Measurements from ENCODE around the gene RSPH3.
"Not testable (repeated sequence)": the region's sequence is repeated elsewhere in the genome, so short reads cannot be mapped to it uniquely, and the experiment has no call there.

RSPH3 gene

DNA sequence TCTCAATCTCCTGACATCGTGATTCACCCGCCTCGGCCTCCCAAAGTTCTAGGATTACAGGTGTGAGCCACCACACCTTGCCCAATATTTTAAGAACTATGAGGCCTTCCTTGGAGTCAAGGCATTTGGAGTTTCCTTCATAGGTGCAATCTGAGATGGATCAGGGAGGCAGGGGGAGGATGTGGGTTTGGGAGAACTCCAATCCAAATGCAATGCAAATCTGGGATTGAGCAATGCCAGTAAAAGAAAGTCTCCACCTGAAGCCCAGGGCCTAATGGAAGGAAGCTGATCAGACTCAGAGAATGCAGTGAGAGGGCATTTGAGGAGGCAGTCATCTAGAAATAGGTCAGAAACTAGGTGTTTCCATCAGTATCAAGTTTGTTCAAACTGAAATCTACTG lies 21.2 kb downstream of the RSPH3 start:
- in situ Hi-C loops (cut with HindIII; ENCODE audit: low sequenced_read_pairs) = no loop called here

- in situ Hi-C loops (cut with HindIII; ENCODE audit: low sequenced_read_pairs) = no loop called here
Observed at GRCh38 chr6:158977382-158977781, 22.6 kb downstream of the RSPH3 start.

DNA sequence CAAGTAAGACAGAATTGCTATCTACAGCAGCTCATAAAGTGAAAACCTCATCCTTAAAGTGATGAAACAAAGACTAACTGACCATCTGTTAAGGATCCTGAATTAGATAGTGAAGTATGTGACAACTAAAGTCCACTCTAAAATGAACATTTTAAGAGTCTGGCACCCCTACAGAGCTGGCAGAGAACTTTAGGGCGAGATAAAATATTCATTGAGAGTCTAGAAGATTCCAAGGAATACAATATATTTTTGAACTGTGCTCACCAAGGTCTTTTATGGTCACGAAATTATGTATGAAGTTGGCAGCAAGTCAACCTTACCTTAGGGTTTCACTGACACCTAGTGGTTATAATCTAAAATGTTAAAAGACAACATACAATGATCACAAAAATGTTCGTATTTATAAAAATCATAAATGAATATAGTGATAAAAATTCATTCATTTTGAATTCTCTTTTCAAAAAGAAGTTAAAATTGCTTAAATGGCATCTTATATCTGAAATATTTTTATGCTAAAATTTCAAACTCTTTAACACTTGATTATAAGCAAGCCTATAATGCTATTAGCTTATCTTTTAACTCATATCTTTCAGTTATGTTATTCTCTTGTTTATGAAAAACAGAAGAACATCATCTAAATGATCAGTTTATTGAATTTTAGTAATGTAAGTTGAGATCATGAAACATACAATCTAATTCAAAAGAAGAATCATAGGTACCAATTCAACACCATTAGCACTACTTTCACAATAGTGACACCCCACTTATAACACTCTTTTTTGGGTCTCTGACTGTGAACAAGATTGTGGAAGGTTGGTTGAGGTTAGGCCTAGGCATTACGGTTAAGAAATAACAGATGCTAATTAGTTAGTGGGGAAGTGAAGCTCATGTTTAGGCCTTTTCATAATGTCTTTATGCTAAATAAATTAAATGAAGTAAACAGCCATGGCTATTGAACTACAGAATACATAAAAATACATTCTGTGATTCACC lies 27.5 kb downstream of the RSPH3 start:
- in situ Hi-C loops (cut with HindIII; ENCODE audit: low sequenced_read_pairs) = loop anchor here (5.0 kb wide), 3 partner anchors 70 to 265 kb away; no protein-coding TSS in a partner anchor

DNA sequence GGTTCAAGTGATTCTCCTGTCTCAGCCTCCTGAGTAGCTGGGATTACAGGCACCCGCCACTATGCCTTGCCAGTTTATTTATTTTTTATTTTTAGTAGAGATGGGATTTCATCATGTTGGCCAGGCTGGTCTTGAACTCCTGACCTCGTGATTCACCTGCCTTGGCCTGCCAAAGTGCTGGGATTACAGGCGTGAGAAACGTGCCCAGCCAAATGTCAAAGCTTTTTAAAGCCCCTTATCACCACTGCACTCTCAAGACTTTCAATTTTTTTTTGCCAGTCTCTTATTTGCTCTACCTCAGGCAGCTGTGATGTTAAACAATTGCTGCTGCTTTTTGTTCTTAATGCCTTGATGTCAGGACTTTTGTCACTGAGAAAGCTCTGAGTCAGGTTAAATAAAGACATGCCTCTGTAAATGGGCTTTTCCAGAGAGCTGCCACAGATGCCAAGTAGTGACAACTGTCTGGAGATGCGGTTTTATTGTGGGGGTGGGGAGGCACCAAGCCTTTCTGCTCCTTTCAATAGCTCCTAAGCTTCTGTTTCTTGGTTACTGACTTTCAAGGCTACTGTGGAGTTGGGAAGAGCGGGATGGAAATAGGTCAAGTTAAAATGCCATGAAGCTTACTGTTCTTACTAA lies 29.2 kb downstream of the RSPH3 start:
- in situ Hi-C loops (cut with HindIII; ENCODE audit: low sequenced_read_pairs) = loop anchor here (5.0 kb wide), 3 partner anchors 68 to 263 kb away; no protein-coding TSS in a partner anchor

DNA sequence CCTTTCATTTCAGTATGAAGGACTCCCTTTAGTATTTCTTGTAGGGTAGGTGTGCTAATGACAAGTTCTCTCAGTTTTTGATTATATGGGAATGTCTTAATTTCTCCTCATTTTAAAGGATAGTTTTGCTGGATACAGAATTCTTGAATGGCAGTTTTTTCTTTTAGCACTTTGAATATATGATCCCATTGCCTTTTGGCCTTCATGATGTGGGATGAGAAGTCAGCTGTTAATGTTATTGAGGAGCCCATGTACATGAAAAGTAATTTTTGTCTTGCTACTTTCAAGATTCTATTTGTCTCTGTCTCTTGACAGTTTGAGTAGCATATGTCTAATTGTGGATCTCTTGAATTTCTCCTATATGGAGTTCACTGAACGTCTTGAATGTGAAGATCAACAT lies 30.9 kb downstream of the RSPH3 start:
- in situ Hi-C loops (cut with HindIII; ENCODE audit: low sequenced_read_pairs) = no loop called here

DNA sequence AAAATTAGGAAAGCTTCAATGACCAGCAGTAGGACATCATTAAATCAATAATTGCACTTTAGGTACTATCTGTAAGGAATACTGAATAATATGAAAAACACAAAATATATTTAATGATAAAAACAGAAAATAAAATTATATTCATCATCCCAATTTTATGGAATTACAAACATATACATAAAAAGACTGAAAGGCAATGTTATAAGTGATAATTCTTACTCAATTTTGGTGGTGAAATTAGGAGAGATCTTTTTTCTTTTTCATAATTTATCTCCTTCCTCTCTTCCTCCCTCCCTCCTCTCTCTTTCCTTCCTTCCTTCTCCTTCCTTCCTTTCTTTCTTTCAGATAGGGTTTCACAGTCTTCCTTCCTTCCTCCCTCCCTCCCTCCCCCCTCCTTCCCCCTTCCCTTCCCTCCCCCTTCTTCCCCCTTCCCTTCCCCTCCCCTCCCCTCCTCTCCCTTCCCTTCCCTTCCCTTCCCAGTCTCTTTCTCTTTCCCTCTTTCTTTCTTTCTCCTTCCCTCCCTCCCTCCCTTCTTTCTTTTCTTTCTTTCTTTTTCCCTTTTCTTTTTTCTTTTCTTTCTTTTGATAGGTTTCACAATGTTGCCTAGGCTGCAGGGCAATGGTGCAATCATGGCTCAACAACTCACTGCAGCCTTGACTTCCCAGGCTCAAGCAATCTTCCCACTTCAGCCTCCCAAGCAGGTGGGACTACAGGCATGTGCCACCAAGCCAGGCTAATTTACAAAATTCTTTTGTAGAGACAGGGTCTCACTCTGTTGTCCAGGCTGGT lies 36.8 kb downstream of the RSPH3 start:
- in situ Hi-C loops (cut with HindIII; ENCODE audit: low sequenced_read_pairs) = no loop called here

DNA sequence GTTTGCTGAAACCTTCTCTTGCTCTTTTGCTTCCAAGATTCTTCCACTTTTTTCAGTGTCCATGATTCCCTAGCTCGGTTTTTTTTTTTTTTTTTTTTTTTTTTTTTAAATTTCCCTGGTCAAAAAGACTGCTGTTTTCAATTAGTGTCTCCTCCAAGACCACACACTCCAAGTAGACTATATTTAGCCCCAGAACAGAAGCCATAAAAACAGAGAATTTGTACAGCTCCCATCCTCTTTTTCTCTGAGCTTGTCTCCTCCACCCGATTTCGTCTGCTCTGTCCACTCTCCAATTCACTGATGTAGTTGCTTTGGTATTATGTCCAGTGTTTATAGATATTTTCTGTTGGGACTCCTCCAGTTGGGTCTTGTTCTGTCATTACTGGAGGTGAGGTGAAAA lies 37.6 kb downstream of the RSPH3 start:
- in situ Hi-C loops (cut with HindIII; ENCODE audit: low sequenced_read_pairs) = no loop called here

GRCh38 chr6:158960026-158960425 lies 40.0 kb downstream of the RSPH3 start:
- in situ Hi-C loops (cut with HindIII; ENCODE audit: low sequenced_read_pairs) = no loop called here

DNA sequence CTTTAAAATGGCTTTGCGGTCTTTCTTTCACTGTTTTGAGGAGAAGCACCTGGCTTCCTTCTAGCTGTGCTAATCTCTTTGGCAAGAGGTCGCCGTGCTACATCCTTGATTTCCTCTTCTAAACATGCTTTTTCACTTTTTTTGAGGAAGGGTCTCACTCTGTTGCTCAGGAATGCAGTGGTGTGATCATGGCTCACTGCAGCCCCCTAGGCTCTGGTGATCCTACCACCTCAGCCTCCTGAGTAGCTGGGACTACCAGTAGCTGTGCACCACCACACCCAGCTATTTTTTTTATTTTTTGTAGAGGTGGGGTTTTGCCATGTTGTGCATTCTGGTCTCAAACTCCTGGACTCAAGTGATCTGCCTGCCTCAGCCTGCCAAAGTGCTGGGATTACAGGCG lies 40.5 kb downstream of the RSPH3 start:
- in situ Hi-C loops (cut with HindIII; ENCODE audit: low sequenced_read_pairs) = no loop called here

DNA sequence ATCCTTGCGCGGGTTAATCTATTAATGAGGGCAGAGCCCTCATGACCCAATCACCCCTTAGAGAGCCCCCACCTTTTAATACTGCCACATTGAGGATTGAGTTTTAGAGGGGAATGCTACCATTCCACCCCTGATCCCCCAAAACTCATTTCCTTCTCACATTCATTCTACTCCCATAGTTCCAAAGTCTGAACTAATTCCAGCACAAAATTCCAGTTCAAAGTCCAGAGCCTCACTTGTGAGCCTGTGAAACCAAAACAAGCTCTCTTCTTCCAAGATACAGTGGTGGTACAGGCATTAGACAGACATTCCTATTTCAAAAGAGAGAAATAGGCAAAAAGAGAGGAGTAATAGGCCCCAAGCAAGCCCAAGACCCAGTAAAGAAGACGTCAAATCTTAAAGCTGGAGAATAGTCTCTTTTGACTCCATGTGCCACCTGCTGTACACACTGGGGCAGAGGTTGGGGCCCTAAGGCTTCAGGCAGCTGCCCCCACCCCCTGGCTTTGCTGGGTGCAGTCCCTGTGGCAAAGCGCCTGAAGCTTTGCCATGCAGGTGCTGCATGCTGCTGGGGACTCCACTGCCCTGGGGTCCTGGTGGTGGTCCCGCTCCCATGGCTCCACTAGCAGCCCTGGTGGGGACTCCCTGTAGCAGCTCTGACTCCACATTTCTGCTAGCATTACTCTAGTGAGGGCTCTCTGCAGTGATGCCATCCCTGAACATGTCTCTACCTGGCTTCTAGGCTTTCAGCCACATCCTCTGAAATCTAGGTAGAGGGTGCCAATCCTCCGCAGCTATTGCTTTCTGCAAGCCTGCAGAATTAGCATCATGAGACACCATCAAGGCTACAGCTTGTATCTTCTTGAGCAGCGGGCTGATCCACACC lies 41.3 kb downstream of the RSPH3 start:
- in situ Hi-C loops (cut with HindIII; ENCODE audit: low sequenced_read_pairs) = no loop called here

- in situ Hi-C loops (cut with HindIII; ENCODE audit: low sequenced_read_pairs) = no loop called here
Observed at GRCh38 chr6:158955255-158955654, 44.7 kb downstream of the RSPH3 start.

DNA sequence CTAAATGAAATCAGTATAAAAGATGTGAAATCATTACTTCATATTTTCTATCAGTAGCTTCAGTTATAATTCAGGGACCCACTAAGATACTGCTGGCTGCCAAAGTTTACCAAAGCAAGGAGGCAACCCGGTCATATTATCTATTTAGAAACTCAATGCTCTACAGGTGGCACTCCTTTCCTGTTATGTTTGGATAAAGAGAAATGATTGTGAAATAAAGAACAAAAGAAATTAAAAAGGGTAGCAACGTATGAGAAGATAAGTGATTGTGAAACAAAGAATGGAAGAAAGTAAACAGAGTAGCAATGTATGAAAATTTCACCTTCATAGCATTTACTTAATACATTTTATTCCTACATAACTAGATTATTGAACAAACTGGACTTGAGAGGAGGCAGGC lies 45.2 kb downstream of the RSPH3 start:
- in situ Hi-C loops (cut with HindIII; ENCODE audit: low sequenced_read_pairs) = no loop called here

DNA sequence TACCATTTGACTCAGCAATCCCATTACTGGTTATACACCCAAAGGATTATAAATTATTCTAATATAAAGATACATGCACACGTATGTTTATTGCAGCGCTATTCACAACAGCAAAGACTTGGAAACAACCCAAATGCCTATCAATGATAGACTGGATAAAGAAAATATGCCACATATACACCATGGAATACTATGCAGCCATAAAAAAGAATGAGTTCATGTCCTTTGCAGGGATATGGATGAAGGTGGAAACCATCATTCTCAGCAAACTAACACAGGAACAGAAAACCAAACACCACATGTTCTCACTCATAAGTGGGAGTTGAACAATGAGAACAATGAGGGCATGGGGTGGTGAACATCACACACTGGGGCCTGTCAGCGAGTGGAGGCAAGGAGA lies 48.0 kb downstream of the RSPH3 start:
- in situ Hi-C loops (cut with HindIII; ENCODE audit: low sequenced_read_pairs) = not testable (repeated sequence)

GRCh38 chr6:158951565-158951964 lies 48.4 kb downstream of the RSPH3 start:
- in situ Hi-C loops (cut with HindIII; ENCODE audit: low sequenced_read_pairs) = not testable (repeated sequence)

DNA sequence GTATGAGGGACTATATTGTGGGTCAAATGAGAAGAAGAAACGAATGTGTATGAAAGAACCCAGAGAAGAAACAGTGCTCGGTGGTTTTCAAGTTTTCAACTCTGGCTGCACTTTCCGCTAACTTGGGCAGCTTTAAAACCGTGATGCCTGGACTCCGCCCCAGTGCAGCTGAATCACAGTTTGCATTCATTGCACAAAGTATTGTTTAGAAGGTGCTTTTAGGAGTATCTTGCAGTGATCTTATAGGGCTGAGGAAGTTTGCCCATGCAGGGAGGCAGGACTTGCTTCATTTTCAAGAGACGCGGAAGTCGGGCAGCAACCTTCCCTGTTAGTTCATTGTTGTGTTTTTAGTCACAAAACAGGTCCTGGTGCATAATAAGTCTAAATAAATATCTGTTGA lies 52.7 kb downstream of the RSPH3 start:
- in situ Hi-C loops (cut with HindIII; ENCODE audit: low sequenced_read_pairs) = no loop called here

GRCh38 chr6:158943380-158944032 lies 56.5 kb downstream of the RSPH3 start:
- in situ Hi-C loops (cut with HindIII; ENCODE audit: low sequenced_read_pairs) = no loop called here

- in situ Hi-C loops (cut with HindIII; ENCODE audit: low sequenced_read_pairs) = no loop called here
Observed at GRCh38 chr6:158942349-158942748, 57.7 kb downstream of the RSPH3 start.

DNA sequence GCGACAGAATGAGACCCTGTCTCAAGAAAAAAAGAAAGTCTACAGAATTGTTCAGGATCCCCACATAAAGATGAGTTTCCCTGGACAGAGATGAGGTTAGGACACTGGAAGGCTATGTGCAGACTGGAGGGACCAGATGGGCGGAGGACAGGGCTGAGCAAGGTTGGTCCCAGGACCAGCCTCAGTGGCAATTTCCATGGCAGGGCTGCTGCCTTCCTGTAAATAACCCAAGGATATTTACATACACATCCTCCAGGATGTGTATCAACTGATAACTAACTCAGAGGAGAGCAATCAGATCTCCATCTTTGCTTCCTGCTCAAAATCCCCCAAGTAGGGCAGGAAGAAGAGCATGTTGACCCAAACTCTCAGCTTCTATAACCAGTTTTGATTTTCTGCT lies 58.8 kb downstream of the RSPH3 start:
- in situ Hi-C loops (cut with HindIII; ENCODE audit: low sequenced_read_pairs) = no loop called here

GRCh38 chr6:158939255-158940159 lies 60.5 kb downstream of the RSPH3 start:
- in situ Hi-C loops (cut with HindIII; ENCODE audit: low sequenced_read_pairs) = no loop called here
